AG09309 (cell line): ENCODE data around the gene ZDHHC13.

ENCODE experiments used
- DNase-seq: peaks from one replicate; pipeline ENCODE4 v3.0.0-alpha.2; 2010; ENCODE audit warnings: low read depth
- H3K4me3 ChIP-seq: 2 replicates; pipeline ENCODE4 v1.5.1; 2011; ENCODE audit warnings: mild to moderate bottlenecking, low read depth, low read length, moderate library complexity; ENCODE audit not compliant: control insufficient read depth
- TF ChIP-seq, protein P1 (sequence below): IDR thresholded peaks from 2 replicates; pipeline ENCODE4 v1.5.1; 2011; ENCODE audit warnings: mild to moderate bottlenecking, low read depth, low read length, inconsistent platforms; ENCODE audit not compliant: insufficient read depth, control insufficient read depth; ENCODE audit errors: missing control alignments

Gene ZDHHC13

GRCh38 chr11:19187833-19188258 is 70.9 kb downstream of the ZDHHC13 start:
- TF ChIP-seq, protein P1, sequence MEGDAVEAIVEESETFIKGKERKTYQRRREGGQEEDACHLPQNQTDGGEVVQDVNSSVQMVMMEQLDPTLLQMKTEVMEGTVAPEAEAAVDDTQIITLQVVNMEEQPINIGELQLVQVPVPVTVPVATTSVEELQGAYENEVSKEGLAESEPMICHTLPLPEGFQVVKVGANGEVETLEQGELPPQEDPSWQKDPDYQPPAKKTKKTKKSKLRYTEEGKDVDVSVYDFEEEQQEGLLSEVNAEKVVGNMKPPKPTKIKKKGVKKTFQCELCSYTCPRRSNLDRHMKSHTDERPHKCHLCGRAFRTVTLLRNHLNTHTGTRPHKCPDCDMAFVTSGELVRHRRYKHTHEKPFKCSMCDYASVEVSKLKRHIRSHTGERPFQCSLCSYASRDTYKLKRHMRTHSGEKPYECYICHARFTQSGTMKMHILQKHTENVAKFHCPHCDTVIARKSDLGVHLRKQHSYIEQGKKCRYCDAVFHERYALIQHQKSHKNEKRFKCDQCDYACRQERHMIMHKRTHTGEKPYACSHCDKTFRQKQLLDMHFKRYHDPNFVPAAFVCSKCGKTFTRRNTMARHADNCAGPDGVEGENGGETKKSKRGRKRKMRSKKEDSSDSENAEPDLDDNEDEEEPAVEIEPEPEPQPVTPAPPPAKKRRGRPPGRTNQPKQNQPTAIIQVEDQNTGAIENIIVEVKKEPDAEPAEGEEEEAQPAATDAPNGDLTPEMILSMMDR = no peak
- H3K4me3 ChIP-seq = no peak overlapping the region
- no peak for DNase-seq

DNA sequence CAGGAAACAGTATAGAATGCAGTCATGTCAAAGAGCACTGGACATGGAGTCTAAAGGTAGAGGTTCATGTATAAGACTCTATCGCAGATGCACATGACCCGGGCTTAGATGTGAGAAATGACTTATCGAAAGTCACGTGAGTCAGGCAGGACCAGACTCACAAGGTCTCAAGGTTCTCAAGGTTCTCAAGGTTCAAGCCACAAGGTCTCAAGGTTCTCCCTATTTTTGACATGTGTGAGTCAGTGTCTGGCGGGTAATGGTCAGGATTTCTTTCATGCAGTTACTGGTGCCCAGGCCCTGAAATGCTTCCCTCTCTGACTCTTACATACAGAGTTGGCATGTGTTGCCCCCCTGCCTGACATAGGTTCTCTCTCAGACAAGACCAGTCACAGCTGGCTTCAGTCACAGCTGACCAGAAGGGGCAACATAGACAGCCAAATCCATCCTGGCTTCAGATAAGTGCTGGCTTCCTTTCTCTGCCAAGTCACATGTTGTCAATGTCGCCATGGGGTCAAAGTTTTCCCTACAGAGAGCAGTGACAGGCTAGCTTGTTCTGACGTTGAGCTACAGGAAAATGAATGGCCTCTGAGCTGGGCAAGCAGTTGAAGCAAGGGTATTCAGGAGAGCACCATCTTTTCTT is 74.7 kb downstream of the ZDHHC13 start:
- no peak overlapping the region for H3K4me3 ChIP-seq
- TF ChIP-seq, protein P1 = no peak
- DNase-seq = no peak

GRCh38 chr11:19193916-19194315 is 76.9 kb downstream of the ZDHHC13 start:
- no peak for DNase-seq
- TF ChIP-seq, protein P1 = no peak
- no peak overlapping the region for H3K4me3 ChIP-seq

DNA sequence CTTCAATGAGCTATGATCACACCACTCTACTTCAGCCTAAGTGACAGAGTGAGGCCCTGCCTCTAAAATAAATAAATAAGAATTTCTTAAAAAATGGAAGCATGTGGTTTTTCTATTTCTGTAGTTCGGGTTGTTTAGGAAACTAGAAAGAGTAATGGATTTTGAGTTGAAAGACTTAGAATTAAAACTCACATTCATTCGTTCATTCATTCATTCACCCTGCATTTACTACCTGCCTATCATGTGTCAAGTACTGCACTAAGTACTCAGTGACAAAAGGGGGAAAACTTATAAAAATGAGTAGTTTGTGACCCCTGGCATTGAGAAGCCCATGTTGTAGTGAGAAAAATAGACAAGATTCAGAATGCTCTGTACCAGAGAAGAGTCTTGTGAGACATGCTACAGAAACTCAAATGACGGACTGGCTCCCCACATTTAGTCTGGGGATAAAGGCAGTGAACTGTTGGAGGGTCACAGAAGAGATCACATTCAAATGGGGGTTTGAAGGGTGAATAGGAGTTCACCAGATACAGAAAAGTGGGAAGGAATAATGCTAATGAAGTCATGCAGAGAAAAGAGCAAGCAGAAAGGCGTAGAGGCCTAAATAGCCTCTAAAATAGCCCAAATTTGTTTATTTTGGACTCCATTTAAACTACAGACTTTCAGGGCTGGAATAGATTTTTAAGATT is 77.8 kb downstream of the ZDHHC13 start:
- TF ChIP-seq, protein P1 = no peak
- no peak for DNase-seq
- no peak overlapping the region for H3K4me3 ChIP-seq

DNA sequence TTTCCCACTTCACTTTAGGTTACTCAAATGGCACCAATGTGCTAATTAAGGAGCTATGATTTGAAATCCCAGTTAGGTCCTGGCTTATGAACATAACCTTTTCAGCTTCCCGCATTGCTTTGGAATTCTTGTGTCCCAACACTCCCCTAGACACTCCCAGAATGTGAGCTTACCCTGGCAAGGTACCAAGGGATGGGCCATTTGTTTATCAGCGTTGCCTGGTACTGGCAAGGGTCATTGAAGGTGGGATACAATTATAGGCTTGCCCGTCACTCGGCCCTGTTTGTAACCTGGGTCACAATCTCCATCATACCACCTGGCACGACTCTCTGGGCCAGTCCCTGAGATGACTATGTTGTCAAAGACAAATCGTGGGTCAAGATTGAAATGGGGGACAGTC is 79.5 kb downstream of the ZDHHC13 start:
- H3K4me3 ChIP-seq = no peak overlapping the region
- DNase-seq = no peak
- TF ChIP-seq, protein P1 = no peak

GRCh38 chr11:19199048-19199447 is 82.1 kb downstream of the ZDHHC13 start:
- no peak overlapping the region for H3K4me3 ChIP-seq
- TF ChIP-seq, protein P1 = no peak
- no peak for DNase-seq
